ENCODE data around the gene CEMP1.
"Not testable (repeated sequence)": the region's sequence is repeated elsewhere in the genome, so short reads cannot be mapped to it uniquely, and the experiment has no call there.

CEMP1 gene

DNA sequence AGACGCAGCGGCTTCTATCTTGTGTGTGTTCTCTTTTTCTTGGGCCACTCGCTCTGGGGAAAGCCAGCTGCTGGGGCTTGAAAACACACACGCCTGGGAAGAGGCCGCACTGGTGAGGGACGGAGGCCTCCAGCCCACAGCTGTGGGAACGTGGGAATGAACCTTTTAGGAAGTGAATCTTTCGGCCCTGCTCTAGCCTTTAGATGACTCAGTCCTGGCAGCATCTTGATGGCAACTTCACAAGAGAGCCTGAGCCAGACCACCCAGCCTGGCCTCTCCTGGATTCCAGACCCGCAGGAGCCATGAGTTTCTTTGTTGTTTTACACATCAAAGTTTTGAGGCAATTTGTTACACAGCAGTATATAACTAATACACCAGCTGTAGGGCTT is 4.4 kb upstream of the CEMP1 start:
- DNase-seq (ENCODE audit: low spot score): no peak

DNA sequence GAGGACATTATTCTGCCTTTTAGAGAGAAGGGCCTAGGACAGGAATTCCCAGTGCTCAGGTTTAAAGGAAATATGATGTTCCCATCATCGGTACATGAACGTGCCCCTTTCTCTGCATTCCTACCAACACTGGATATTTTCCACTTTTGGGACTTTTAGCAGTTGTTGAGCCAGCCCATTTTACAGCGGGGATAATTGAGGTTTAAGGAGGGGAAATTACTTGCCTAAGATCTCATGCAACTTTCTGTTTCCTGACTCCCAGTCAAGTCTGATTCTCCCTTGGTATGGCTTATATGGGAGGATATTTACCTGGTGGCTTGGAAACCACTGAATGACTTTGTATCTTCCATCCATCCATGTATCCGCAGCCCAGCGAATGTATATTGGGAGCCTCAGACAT is 3.1 kb upstream of the CEMP1 start:
- DNase-seq (ENCODE audit: low spot score): not testable (repeated sequence)

GRCh38 chr16:2533912-2534311 is 2.7 kb upstream of the CEMP1 start:
- DNase-seq (ENCODE audit: low spot score): no peak

GRCh38 chr16:2533142-2533755 is 2.0 kb upstream of the CEMP1 start:
- DNase-seq (ENCODE audit: low spot score): not testable (repeated sequence)

DNA sequence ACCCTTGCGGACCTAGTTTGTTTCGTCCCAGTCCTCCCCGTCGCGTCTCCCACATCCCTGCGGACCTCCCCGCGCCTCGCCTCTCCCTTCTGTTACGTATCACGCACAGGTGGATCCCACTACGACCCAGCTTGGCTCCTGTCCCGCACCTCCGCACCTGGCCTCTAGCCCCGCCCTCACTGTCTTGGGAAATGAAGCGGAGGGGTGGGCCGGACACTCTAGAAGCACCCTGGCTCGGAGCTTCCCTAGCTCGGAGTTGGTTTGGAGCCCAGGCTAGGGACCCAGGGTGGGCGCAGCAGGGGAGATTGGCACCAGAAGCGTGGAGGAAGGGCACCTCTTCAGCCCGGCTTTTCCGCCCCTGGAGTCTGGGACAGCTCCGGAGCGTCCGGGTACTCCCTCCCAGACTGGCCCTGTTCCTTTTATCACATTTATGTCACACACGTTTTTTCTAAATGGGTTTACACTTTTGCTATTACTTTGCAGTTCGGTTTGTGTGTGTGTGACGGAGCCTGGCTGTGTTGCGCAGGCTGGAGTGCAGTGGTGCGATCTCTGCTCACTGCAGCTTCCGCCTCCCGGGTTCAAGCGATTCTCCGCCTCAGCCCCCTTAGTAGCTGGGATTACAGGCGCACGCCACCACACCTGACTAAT is 1.4 kb upstream of the CEMP1 start:
- no peak for DNase-seq (ENCODE audit: low spot score)

DNA sequence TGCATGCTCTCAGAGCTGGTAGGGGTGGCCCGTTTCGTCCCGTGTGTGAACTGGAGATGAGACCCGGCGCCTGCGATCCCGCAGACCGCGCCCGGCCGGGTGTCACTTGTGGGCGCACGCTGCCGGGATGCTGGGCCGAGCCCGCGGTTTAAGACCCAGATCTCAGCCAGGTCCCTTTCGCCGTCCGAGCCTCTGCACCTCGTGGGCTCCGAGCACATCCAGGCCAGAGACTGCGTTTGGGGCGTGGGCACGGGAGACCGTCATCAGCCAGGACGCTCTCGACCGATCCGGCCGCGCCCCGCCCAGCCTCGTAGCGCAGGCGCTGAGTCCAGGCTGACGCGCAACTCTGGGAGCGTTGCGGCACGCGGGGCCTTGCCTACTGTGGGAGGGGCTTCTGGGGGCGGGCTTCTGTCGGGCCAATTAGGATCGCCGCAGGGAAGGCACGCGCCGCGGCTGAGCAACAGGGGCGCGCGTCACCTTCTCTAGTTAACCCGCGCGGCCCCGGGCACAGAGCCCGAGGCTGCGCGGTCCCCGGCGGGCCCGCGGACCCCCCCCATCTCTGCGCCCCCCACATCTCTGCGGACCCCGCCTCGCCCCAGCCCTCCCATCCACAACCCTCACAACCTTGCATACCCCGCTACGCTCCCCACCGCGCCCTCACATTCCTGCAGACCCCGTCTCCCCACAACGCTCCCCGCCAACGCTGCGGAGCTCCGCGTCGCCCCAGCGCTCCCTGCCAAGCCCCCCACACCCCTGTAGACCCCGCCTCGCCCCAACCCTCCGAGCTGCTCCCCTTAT is 687 bp upstream of the CEMP1 start:
- peak; percentile 95 for DNase-seq (ENCODE audit: low spot score)

GRCh38 chr16:2530629-2531318 is 434 bp downstream of the CEMP1 start:
- no peak for DNase-seq (ENCODE audit: low spot score)

DNA sequence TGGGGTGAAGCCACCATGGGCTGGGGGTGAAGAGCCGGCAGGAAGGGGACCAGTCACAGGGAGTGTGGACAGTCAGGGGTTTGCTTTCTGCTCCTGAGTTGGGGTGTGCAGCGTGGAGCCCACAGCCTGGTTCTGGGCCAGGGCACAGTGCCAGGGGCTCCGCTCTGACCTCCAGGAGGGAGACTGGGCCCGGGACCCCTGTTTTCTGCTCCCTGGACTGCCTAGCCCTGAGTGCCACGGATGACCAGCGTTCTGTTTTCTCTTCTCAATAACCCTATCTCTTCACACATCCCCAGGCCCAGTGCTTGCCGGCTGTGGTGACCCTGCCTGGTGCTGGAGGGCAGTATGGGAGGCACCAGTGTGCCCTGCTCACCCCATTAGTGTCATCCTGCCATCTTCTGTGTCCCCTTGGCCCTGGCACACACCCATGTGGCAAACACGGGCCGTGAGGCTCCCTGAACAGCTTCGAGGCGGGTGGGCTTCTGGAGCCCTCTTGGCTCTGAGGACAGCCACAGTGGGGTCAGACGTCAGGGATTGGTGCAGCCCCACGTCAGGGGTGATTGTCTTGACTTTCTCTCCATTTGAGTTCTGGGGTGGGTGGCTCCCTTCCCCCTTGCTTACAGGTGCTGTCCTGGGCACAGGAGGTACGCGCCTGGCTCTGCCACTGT is 1.1 kb downstream of the CEMP1 start:
- DNase-seq (ENCODE audit: low spot score): no peak

DNA sequence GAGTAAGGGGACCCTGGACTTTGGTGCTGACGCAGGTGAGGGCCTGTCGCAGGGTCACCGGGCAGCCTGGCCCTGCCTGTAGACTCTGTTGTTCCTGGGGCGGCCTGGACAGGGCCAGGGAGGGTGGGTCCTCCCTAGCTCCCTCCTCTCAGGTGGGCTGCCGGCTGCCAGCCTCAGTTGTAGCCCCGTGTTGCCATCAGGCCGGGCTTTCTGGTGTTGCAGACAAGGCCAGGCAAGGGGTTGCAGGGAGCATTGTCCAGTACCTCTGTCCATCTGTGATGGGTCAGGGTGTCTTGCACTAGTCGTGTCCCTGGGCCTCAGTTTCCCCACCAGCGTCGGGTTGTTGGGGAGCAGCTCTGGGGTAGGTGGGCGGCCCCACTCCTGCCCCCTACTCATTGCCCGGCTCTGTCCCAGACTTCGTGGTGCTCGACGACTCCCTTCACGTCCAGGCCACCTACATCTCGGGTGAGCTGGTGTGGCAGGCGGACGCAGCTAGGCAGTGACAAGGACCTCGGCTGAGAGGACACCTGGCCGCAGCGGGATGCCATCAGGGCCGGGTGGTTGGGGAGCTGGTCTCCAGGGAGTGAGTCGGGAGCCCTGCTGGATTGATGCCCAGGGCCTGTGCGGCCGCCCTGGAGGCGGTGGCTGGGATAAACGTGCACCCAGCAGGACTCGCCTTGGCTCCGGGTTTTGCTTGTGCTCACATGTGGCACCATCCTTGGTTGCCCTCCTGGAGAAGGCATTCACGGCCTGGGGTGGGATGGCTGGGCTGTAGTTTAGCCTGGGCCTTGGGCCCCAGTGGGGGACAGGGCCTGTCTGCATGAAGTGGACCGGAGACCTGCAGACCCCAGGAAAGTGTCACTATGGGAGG is 1.9 kb downstream of the CEMP1 start:
- no peak for DNase-seq (ENCODE audit: low spot score)

GRCh38 chr16:2528161-2529060 is 2.8 kb downstream of the CEMP1 start:
- DNase-seq (ENCODE audit: low spot score): no peak

GRCh38 chr16:2527784-2528100 is 3.5 kb downstream of the CEMP1 start:
- DNase-seq (ENCODE audit: low spot score): no peak

GRCh38 chr16:2527071-2527783 is 4.0 kb downstream of the CEMP1 start:
- no peak for DNase-seq (ENCODE audit: low spot score)

DNA sequence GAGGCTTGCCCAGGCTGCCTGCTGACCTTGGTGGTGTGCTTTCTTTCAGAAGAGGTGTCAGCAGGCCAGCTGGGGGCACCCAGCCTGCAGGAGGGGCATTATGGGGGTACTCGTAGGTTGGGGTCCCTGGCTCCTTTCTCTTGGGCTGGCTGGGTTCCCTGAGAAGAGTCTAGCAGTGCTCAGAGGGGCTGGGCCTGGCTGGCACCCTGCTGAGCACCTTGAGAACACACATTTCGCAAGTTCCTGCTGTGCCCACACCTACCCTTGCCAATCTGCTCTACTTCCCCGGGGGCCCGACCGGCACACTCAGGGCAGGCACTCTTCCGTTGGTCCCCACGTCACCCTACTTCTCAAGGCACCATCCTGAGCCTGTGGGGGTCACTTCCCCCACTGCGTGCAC is 5.1 kb downstream of the CEMP1 start:
- no peak for DNase-seq (ENCODE audit: low spot score)

- DNase-seq (ENCODE audit: low spot score): no peak
Observed at GRCh38 chr16:2524339-2524938, 6.8 kb downstream of the CEMP1 start.

- no peak for DNase-seq (ENCODE audit: low spot score)
Observed at GRCh38 chr16:2523801-2524231, 7.4 kb downstream of the CEMP1 start.

DNA sequence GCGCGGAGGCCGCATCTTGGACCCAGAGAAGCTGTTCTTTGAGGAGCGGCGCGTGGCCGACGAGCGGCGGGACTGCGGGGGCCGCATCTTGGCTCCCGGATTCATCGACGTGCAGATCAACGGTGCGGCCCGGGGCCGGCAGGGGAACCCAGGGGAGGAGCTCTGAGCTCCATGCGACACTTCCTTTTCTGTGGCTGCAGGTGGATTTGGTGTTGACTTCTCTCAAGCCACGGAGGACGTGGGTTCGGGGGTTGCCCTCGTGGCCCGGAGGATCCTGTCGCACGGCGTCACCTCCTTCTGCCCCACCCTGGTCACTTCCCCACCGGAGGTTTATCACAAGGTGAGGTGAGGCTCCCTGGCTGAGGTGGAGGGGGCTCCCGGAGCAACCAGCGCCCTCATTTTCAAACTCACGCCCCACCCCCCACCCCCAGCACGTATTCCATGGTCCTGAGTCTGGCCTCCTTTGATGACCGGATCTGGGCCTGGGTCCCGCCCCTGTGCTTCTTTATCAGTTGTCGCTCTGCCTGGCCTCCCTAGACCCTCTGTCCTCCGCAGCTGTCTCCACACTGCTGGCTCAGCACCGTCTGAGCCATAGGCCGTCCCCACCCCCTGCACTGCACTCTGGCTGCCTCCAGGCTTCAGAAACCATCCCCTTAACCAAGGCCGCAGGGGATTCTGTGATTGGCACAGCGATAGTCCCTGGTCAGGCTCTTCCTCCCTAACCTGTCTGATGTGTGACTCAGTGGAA is 10.2 kb downstream of the CEMP1 start:
- DNase-seq (ENCODE audit: low spot score): no peak

GRCh38 chr16:2520097-2520783 is 11.0 kb downstream of the CEMP1 start, which contains the start of gene AMDHD2:
TSS of gene AMDHD2 (plus strand) at chr16:2520371. CDS start at chr16:2520459, 88 bp downstream.
- DNase-seq (ENCODE audit: low spot score): peak; percentile 88

GRCh38 chr16:2519711-2520080 is 11.5 kb downstream of the CEMP1 start:
- no peak for DNase-seq (ENCODE audit: low spot score)

All from kidney capillary endothelial cell (primary cell).